ENCODE results near the gene CIROP.

CIROP gene

DNA sequence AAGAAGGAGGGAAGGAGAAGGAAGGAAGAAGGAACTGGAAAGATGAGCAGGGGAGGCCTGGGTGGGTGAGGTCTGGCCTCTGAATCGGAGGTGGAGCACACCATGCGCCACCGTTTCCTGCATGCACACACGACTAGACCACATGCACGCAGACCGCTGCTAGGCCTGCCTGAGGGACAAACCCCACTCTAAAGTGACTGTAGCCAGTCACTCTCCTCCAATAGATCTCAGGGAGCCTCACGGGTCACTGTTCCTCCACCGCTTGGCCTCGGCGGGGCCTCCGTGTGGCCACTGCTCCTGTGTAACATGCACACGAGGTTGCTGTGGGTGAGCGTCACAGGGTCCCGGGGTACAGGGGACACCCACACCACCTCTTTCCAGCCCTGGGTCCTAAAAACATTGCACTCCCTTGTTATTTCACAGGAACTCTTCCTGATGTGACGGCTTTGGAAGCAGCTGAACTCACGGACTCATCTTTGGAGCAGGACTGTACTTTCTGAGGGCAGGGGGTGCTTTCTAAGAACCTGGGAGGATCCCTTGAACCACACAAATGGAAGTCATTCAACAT is 31.9 kb upstream of the CIROP start:
- peak in 1 of 10 donors; percentile 72 for DNase-seq
- intact Hi-C loops (cut with DNase I): no loop called here

DNA sequence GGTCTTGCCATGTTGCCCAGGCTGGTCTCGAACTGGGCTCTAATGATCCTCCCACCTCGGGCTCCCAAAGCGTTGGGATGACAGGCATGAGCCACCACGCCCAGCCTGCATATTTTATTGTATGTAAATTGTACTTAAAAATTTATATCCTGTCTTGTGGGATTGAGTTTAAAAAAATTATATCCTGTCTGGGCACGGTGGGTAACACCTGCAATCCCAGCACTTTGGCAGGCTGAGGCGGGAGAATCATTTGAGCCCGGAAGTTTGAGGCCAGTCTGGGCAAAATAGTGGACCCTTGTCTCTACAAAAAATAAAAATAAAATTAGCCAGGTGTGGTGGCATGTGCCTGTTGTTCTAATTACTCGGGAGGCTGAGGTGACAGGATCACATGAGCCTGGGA is 28.2 kb upstream of the CIROP start:
- intact Hi-C loops (cut with DNase I): no loop called here
- peak in 1 of 10 donors; percentile 46 for DNase-seq

GRCh38 chr14:23131482-23131881 is 26.7 kb upstream of the CIROP start:
- intact Hi-C loops (cut with DNase I): no loop called here
- peak in 1 of 10 donors; percentile 68 for DNase-seq

DNA sequence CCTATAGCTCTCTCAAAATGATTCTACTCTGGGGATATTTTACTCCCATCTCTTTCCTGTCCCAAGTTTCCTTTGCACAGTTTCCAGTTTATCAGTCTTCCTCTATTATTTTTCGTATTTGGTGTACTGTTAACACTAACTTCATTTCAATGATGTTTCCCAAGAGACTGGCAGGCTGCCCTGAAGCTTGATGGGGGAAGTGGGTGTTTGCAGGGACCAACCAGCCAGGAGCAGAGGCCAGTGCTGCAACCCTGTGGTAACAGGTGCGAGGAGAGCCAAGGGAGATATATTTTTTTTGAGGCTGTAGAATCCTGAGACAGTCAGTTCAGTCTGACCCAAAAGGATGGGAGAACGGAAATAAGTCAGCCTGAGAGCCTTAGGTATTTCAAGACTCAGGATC is 26.1 kb upstream of the CIROP start:
- DNase-seq: peak in 1 of 10 donors; percentile 46

GRCh38 chr14:23129759-23130316 is 25.0 kb upstream of the CIROP start:
- intact Hi-C loops (cut with DNase I): no loop called here
- no peak for DNase-seq

More for the DNA sequence above, 26.1 kb upstream of the CIROP start:
- intact Hi-C loops (cut with DNase I): no loop called here

GRCh38 chr14:23128969-23129758 is 24.4 kb upstream of the CIROP start:
- DNase-seq: no peak
- intact Hi-C loops (cut with DNase I): no loop called here

GRCh38 chr14:23127861-23128260 is 23.1 kb upstream of the CIROP start:
- intact Hi-C loops (cut with DNase I): no loop called here
- no peak for DNase-seq

- DNase-seq: peak in 1 of 10 donors; percentile 59
- intact Hi-C loops (cut with DNase I): no loop called here
Measured at GRCh38 chr14:23126548-23127278, 21.9 kb upstream of the CIROP start.

DNA sequence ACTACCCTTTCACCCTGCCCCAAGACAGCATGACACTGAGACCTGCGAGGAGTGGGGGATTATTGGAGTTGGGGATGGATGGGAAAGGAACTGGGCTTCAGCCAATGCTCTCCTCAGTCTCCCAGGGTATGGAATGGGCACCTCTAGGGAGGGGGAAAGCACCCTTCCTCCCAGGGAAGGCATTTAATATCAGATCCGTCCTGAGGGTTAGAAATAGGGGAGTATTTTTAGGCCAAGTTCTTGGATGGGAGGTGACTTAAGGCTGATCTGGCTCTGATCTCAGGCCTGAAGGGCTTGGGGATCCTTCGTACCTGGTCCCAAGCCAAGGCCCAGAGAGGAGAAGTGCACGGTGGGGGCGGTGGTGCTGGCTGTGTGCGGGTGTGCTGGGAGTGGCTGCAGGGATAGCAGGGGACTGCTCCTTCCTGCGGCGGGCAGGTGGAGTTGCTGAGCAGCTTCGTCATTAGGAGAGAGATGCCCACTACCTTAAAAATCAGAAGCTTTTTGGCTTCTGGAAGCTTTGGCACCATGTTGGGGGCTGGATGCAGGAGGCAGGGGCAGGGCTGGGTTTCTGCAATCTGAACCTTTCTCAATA is 21.2 kb upstream of the CIROP start:
- intact Hi-C loops (cut with DNase I): no loop called here
- DNase-seq: peak in 2 of 10 donors; percentile 76 to 87

GRCh38 chr14:23125011-23125410 is 20.2 kb upstream of the CIROP start:
- intact Hi-C loops (cut with DNase I): no loop called here
- no peak for DNase-seq

- intact Hi-C loops (cut with DNase I): loop anchor here (5.0 kb wide), 1 partner anchor 173 kb away; no protein-coding TSS in a partner anchor
- peak in 1 of 10 donors; percentile 17 for DNase-seq
Measured at GRCh38 chr14:23124337-23124954, 19.7 kb upstream of the CIROP start.

GRCh38 chr14:23123419-23123818 is 18.6 kb upstream of the CIROP start:
- intact Hi-C loops (cut with DNase I): loop anchor here (5.0 kb wide), 1 partner anchor 174 kb away; no protein-coding TSS in a partner anchor
- DNase-seq: peak in 3 of 10 donors; percentile 26 to 84 (median 80)

GRCh38 chr14:23122086-23122485 is 17.3 kb upstream of the CIROP start:
- no peak for DNase-seq
- intact Hi-C loops (cut with DNase I): loop anchor here (5.0 kb wide), 1 partner anchor 175 kb away; no protein-coding TSS in a partner anchor

- intact Hi-C loops (cut with DNase I): loop anchor here (1.0 to 5.0 kb wide), 2 partner anchors 66 to 176 kb away; no protein-coding TSS in a partner anchor
- peak in 1 of 10 donors; percentile 80 for DNase-seq
Measured at GRCh38 chr14:23121361-23121771, 16.6 kb upstream of the CIROP start.

DNA sequence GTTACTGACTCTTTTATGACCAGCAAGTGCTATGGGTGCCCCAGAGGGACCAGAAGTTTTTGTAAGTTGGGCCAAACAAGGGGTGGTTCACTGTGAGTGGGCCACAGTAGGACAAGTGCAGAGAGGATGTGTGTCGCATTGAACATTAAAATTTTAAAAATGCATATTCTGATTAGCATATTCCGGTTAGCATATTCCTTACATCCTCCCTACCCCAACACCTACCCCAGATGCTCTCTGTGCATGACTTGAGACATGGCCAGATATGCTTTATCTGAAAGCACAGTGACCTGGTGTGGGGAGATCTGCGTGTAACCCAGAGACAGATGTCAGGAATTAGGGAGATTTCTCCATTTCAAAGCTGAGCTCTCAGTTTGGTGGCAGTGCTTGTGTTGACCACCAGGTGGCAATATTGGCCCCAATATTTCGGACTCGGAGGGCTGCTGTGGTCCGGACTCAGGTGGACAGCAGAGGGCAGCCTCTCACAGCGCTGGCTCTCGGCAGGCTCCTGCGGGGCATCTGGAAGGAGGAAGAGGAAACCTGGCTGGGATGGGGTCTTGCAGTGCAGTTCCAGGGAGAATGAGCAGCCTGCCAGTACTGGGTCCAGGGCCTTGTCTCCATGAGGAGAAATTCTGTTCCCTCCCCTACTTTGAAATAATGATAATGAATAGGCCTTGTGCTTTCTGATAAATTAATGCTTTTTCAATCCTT is 15.9 kb upstream of the CIROP start:
- peak; percentile 81 to 98 (median 90) for DNase-seq
- intact Hi-C loops (cut with DNase I): loop anchor here (1.0 to 5.0 kb wide), 2 partner anchors 67 to 177 kb away; no protein-coding TSS in a partner anchor

DNA sequence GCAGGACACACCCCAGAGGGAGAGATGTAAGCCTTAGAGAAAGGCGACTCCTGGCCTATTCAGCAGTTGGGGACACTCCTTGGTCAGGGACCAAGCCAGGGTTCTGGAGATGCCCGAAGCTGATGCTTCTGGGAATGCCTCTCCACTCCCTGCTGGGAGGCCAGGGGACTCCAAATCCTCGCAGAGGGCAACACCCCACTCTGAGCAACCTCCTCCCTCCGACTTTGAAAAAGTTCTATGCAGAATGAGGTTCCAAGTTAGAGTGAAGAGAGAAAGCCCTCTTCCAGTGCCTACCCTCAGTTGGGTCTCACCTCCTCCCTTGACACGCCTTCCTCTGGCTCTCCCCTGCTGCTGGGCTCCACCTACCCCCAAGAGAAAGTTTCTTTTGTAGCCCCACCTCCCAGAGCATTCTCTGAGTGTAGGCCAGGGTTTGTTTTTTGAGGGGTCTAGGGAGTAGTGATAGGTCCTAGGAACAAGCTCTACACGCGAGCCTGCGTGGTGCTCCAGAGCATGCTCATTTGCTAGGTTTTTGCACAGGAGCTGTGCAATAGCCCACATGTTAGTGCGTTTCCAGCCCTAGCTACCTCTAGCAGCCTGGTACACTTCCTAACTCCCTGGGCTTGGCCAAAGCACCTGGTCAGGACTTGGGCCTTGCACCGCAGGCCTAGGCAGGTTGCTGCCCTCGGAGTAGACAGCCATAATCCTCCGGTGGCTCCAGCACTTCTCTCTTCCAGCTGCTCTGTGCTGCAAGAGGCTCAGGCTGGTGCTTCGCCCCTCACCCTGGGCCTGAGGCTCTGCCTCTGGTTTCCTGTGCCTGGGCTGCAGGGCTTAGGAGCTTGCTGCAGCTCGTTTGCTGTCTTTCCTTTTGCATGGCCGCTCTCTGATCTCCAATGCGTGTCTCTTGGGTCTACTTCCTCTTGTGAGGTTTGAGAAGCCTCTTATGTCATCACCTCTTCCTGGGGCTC is 14.9 kb upstream of the CIROP start:
- peak in 1 of 10 donors; percentile 63 for DNase-seq
- intact Hi-C loops (cut with DNase I): loop anchor here (5.0 kb wide), 1 partner anchor 178 kb away; no protein-coding TSS in a partner anchor

DNA sequence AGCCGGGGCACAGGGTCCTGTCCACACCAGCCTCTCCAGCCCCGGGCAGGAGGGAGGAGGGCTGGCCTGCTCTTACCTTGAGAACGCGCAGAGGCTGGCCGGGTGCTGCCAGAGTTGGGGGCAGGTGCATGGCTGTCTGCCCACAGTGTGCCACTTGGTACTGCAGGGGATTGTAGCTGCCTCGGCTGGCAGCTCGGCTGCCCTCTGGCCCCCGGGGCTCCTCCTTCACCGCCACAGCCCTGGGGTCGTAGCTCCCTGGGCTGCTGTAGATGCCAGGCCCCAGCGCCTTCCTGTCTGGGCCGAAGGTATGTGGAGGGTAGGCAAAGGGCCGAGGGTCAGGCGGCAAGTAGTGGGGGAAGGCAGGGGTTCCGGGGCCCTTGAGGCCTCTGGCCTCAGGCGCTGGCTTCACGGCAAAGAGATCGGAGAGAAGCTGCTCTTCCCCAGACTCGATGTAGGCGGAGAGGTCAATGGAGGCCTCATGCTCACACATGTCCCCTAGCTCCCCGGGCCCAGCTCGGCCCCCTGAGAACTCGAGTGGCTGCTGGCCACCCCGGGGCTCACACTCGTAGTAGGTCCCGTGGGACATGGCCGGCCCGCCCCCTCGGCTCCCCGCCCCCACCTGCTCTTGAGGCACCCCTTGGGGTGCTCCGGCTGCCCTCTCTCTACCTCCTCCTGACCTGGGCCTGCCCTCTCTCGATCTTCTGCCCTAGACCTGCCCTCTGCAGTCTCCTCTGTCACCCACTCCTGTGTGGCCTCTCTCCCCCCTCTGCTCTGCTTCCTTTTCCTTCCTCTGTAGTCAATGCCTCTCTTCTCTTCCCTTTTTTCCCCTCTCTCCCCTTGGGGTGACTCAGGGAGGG is 13.9 kb upstream of the CIROP start, which contains the start of gene CEBPE:
Gene CEBPE, minus strand, starts transcription at position 750 of the 857 bp plus-strand sequence. Its CDS starts 164 bp downstream, at position 586.
- intact Hi-C loops (cut with DNase I): no loop called here
- peak in 1 of 10 donors; percentile 70 for DNase-seq

Data from posterior cingulate gyrus (tissue), 11 donors.